GM12864 (cell line): ENCODE results near the gene CYP26C1.

Experiments
- DNase-seq: peaks from one replicate; pipeline ENCODE4 v3.0.0-alpha.2; 2011; ENCODE audit warnings: low read depth
- H3K4me3 ChIP-seq: 2 replicates; pipeline ENCODE4 v1.5.1; 2011; ENCODE audit warnings: mild to moderate bottlenecking, low read depth, low read length, control low read depth
- TF ChIP-seq, protein P1 (sequence below): IDR thresholded peaks from 2 replicates; pipeline ENCODE4 v1.5.1; 2011; ENCODE audit warnings: low read depth, mild to moderate bottlenecking, moderate library complexity, low read length, control low read depth, inconsistent platforms; ENCODE audit errors: missing control alignments

CYP26C1 gene

DNA sequence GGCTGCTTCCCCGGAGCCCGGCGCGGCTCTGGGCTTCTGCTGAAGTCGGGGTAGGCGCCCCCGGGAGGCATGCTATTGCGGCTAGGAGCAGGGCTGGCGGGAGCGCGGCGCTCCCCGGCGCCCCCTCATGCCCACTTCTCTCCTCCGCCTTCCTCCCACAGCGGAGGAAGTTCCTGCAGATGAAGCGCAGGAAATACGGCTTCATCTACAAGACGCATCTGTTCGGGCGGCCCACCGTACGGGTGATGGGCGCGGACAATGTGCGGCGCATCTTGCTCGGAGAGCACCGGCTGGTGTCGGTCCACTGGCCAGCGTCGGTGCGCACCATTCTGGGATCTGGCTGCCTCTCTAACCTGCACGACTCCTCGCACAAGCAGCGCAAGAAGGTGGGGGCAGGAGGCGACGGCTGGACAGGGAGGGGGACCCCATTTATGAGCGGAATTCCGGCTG is 13.6 kb downstream of the CYP26C1 start:
- TF ChIP-seq, protein P1, sequence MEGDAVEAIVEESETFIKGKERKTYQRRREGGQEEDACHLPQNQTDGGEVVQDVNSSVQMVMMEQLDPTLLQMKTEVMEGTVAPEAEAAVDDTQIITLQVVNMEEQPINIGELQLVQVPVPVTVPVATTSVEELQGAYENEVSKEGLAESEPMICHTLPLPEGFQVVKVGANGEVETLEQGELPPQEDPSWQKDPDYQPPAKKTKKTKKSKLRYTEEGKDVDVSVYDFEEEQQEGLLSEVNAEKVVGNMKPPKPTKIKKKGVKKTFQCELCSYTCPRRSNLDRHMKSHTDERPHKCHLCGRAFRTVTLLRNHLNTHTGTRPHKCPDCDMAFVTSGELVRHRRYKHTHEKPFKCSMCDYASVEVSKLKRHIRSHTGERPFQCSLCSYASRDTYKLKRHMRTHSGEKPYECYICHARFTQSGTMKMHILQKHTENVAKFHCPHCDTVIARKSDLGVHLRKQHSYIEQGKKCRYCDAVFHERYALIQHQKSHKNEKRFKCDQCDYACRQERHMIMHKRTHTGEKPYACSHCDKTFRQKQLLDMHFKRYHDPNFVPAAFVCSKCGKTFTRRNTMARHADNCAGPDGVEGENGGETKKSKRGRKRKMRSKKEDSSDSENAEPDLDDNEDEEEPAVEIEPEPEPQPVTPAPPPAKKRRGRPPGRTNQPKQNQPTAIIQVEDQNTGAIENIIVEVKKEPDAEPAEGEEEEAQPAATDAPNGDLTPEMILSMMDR: no peak
- no peak overlapping the region for H3K4me3 ChIP-seq
- DNase-seq: no peak

DNA sequence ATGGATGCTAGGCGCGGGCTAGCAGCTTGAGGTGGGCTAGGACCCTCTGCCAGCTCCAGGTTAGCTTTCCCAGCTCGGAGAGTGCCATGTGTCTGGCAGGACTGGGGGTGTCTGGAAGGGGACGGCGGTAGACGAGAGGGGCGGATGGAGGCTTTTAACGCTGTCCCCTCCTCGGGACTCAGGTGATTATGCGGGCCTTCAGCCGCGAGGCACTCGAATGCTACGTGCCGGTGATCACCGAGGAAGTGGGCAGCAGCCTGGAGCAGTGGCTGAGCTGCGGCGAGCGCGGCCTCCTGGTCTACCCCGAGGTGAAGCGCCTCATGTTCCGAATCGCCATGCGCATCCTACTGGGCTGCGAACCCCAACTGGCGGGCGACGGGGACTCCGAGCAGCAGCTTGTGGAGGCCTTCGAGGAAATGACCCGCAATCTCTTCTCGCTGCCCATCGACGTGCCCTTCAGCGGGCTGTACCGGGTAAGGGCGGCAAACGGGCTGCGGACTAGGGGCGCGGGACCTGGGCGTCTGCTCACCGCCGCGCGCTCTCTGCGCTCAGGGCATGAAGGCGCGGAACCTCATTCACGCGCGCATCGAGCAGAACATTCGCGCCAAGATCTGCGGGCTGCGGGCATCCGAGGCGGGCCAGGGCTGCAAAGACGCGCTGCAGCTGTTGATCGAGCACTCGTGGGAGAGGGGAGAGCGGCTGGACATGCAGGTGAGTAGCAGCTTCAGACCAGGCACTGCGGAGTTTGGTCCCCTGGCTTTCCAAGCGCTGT is 14.2 kb downstream of the CYP26C1 start:
- no peak overlapping the region for H3K4me3 ChIP-seq
- TF ChIP-seq, protein P1: no peak
- no peak for DNase-seq

DNA sequence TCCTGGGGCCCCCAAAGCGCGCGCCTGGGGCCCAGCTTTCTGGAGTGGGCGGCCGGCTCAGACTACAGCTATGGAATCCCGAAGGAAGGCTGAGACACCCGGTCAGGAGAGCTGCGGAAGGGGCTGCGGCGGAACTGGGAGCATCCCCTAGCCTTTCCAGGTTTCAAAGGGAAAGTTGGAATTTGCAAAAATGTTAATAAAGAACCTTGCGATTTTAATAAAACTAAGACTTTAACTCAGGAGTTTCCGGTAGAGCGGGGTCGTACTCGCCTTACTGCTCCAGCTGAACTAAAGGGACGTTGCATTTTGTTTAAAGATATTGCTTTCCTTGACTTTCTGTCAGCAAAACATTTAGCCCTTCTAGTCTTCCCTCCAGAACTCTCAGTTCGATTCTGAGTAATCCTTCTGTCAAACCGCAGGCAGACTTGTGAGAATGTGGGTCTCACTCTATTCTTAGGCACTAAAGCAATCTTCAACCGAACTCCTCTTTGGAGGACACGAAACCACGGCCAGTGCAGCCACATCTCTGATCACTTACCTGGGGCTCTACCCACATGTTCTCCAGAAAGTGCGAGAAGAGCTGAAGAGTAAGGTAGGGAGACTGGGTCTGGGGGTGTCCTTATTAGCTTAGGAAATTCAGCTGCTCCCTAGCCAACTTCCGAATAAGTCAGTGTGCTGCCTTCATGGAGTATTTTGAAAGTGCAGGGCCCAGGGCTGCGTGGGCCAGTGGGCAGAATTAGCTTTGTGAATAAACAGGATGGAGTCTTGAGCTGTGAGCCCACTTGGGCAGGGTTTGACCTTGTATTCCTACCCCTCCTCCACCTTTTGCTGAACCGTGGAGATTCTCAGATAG is 15.0 kb downstream of the CYP26C1 start:
- no peak for DNase-seq
- H3K4me3 ChIP-seq: no peak overlapping the region
- TF ChIP-seq, protein P1: no peak

DNA sequence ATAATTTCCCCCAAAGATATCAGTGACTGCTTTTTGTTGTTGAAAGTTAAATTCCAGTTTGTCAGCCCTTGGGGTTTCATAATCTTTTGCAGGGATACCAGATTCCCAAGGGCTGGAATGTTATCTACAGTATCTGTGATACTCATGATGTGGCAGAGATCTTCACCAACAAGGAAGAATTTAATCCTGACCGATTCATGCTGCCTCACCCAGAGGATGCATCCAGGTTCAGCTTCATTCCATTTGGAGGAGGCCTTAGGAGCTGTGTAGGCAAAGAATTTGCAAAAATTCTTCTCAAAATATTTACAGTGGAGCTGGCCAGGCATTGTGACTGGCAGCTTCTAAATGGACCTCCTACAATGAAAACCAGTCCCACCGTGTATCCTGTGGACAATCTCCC is 16.3 kb downstream of the CYP26C1 start:
- TF ChIP-seq, protein P1: no peak
- no peak for DNase-seq
- H3K4me3 ChIP-seq: no peak overlapping the region

DNA sequence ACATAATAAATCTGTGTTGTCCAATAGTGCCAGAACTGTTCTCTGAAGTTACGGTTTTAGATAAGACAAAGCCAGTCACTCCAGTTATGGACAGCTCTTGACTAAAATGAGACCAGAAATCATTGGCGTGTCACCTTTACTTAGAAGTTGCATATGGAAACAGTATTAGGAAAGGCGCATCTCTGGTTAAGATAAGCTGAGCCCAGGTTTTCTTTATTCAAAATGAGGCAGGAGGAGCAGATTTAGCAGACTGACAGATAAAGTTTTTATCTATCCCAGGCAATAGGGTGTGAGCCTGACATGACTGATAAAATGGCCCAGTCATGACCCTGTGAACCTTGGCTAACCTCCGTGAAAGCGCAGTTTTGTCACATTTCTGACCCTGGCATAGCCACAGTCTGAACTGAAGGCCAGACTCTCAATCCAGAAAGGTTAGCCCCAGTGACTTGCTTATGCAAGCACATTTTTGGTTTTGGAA is 17.3 kb downstream of the CYP26C1 start:
- H3K4me3 ChIP-seq: no peak overlapping the region
- DNase-seq: no peak
- TF ChIP-seq, protein P1: no peak

DNA sequence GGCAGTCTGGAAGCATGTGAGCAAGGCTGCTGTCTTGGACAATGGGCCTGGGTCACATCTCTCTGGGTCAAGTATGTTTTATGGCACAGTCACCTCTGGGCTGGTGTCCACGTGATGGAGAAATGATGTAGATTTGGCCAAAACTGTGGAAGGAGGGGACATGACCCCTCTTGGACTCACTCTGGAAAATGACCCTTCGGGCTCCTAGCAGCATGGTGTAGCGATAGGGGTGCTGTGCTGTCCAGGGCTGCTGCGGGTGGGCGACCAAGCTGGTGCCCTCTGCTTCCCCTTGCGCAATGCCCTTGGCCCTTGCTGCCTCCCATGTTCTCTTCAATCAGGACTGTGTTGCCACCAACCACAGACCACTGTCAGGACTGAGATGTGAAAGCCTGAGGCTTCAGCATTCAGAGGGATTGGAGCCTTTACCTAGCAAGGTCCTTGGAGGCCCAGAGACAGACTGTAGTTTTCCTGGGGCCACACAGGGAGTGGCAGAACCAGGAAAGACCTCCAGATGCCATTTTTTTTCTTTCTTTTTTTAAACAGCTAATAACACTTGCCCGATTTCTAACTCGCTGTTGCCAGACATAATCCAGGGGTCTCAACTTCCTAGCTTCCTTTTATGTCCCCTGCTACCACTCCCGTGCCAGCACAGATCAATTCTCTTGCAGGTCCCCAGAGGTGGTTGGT is 19.2 kb downstream of the CYP26C1 start:
- TF ChIP-seq, protein P1: no peak
- DNase-seq: no peak
- no peak overlapping the region for H3K4me3 ChIP-seq
